ENCODE results near the gene TMEM63C. TPM values are rescaled to one million over a fixed set of nuclear protein-coding genes. Genes with fewer than 3 reads are reported as not detected.

Gene TMEM63C
- polyA plus RNA-seq, 1 donor (not counting 4 experiments of a cell fraction or from before 2014, with no cell fraction given), result 0.66 TPM

DNA sequence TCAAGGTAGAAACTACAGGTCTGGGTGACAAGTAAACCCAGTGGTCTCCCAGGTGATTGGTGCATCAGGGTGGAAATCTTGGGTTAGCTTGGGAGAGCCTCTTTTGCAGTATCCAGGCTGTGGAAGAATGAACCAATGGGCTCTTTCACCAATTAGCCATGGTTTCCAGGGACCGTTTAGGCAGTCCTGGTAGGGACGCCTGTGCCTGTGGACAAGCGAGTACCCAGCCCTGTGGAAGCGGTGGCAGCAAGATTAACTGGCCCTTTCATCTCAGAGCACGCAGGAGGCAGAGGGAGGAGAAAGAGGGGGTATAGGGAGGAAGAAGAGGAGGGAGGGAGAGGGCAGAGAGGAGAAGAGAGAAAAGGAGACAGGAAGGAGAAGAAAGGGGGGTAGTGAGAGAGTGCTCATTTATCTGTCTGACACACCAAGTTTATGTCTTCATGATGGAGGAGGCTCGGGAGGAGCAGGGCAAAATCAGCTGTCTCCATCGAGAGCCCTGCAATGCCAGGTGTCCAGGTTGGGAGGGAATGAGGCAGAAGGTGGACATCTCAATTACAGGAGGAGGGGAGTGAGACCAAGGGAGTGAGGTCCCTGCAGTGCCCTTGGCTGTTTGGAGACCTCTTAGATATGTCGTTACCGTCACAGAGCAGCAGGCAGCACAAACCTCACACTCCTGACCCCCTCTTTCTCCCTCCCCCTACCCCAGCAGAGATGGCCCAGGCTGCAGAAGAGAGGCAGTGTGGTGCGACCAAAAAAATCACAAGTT lies 35.4 kb upstream of the TMEM63C start:
- H3K79me2 ChIP-seq (ENCODE audit: control insufficient read depth, insufficient read depth, low read length), result no peaks in the 10 kb centered on the region
- no peaks in the 10 kb centered on the region for H3K9me3 ChIP-seq (ENCODE audit: control insufficient read depth, low read depth, low read length)
- dilution Hi-C loops (cut with MboI; ENCODE audit: extremely low pct_ligation_motif_present, low sequenced_read_pairs), result no loop called here
- H3K9me1 ChIP-seq (ENCODE audit: control insufficient read depth, extremely low read depth, insufficient read depth, low read length), result no peaks in the 10 kb centered on the region
- peaks cover 54% of the 10 kb centered on the region for H3K27me3 ChIP-seq (ENCODE audit: control insufficient read depth, extremely low read depth, insufficient read depth, low read length)
- no peak for DNase-seq (ENCODE audit: low read depth, low spot score)
- H3K27ac ChIP-seq (ENCODE audit: control insufficient read depth, insufficient read depth, low read length), result no peak overlapping the region
- H3K9ac ChIP-seq (ENCODE audit: control insufficient read depth, extremely low read depth, insufficient read depth, low read length), result no peak overlapping the region
- no peak overlapping the region for H2AFZ ChIP-seq (ENCODE audit: control insufficient read depth, low read length)
- no peak overlapping the region for H3K4me2 ChIP-seq (ENCODE audit: control insufficient read depth, extremely low read depth, insufficient read depth, low read depth, low read length)
- FAIRE-seq, result no peak
- TF ChIP-seq, protein P1, sequence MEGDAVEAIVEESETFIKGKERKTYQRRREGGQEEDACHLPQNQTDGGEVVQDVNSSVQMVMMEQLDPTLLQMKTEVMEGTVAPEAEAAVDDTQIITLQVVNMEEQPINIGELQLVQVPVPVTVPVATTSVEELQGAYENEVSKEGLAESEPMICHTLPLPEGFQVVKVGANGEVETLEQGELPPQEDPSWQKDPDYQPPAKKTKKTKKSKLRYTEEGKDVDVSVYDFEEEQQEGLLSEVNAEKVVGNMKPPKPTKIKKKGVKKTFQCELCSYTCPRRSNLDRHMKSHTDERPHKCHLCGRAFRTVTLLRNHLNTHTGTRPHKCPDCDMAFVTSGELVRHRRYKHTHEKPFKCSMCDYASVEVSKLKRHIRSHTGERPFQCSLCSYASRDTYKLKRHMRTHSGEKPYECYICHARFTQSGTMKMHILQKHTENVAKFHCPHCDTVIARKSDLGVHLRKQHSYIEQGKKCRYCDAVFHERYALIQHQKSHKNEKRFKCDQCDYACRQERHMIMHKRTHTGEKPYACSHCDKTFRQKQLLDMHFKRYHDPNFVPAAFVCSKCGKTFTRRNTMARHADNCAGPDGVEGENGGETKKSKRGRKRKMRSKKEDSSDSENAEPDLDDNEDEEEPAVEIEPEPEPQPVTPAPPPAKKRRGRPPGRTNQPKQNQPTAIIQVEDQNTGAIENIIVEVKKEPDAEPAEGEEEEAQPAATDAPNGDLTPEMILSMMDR (optimal IDR thresholded peaks at IDR 0.05 in 1 of 3, IDR thresholded peaks at IDR 0.05 in 1 of 3, conservative IDR thresholded peaks at IDR 0.05 in 1 of 3; ENCODE audit: extremely low read depth in 1 of 3, insufficient read depth in 2 of 3, low read length in 3 of 3), result no peak
- TF ChIP-seq EZH2 (IDR thresholded peaks at IDR 0.05; ENCODE audit: low read length), result no peak
- H3K4me1 ChIP-seq (ENCODE audit: control insufficient read depth, extremely low read depth, insufficient read depth, low read length), result no peaks in the 10 kb centered on the region
- no peak overlapping the region for H3K4me3 ChIP-seq (ENCODE audit: control insufficient read depth in 2 of 3, extremely low read depth in 1 of 3, insufficient read depth in 2 of 3, low read depth in 1 of 3, low read length in 3 of 3)
- H4K20me1 ChIP-seq (ENCODE audit: control insufficient read depth, extremely low read depth, insufficient read depth, low read length), result no peaks in the 10 kb centered on the region
- no peaks in the 10 kb centered on the region for H3K36me3 ChIP-seq (ENCODE audit: control insufficient read depth in 2 of 2, extremely low read depth in 1 of 2, insufficient read depth in 2 of 2, low read length in 2 of 2)

DNA sequence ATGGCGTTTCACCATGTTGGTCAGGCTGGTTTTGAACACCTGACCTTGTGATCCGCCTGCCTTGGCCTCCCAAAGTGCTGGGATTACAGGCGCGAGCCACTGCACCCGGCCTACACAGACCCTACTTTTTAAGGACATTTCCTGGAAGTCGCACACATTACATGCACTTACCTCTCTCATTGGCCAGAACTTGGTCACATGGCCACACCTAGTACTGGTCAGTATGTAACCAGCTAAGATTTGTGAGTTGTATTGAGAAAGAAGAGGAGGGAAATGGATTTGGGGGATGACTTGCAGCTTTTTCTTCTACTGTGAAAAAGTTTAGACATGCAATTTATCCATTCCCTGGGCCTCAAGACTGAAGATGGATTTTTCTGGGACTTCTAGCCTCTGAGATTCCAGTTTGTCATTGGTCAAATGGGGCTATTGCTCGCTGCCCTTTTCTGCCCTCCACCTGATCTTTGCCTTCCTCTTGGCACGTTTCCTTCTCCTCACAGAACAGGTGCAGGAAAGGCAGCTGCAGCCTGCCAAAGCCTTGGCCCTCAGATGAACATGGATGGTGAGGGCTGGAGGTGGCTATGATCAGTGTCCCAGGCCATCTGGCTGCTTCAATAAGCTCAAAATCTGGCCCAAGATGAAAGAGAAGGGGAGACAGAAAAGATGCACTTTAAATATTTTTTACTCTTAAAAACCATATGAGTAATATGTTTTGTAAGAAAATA lies 32.9 kb upstream of the TMEM63C start:
- no peak overlapping the region for H2AFZ ChIP-seq (ENCODE audit: control insufficient read depth, low read length)
- H3K27me3 ChIP-seq (ENCODE audit: control insufficient read depth, extremely low read depth, insufficient read depth, low read length), result peaks cover 36% of the 10 kb centered on the region
- no peaks in the 10 kb centered on the region for H3K79me2 ChIP-seq (ENCODE audit: control insufficient read depth, insufficient read depth, low read length)
- dilution Hi-C loops (cut with MboI; ENCODE audit: extremely low pct_ligation_motif_present, low sequenced_read_pairs), result no loop called here
- no peak overlapping the region for H3K27ac ChIP-seq (ENCODE audit: control insufficient read depth, insufficient read depth, low read length)
- no peaks in the 10 kb centered on the region for H3K4me1 ChIP-seq (ENCODE audit: control insufficient read depth, extremely low read depth, insufficient read depth, low read length)
- TF ChIP-seq EZH2 (IDR thresholded peaks at IDR 0.05; ENCODE audit: low read length), result no peak
- TF ChIP-seq, protein P1 (optimal IDR thresholded peaks at IDR 0.05 in 1 of 3, IDR thresholded peaks at IDR 0.05 in 1 of 3, conservative IDR thresholded peaks at IDR 0.05 in 1 of 3; ENCODE audit: extremely low read depth in 1 of 3, insufficient read depth in 2 of 3, low read length in 3 of 3), result no peak
- DNase-seq (ENCODE audit: low read depth, low spot score) (no peak), FAIRE-seq (no peak)
- H3K9me3 ChIP-seq (ENCODE audit: control insufficient read depth, low read depth, low read length), result no peaks in the 10 kb centered on the region
- no peaks in the 10 kb centered on the region for H3K9me1 ChIP-seq (ENCODE audit: control insufficient read depth, extremely low read depth, insufficient read depth, low read length)
- H3K9ac ChIP-seq (ENCODE audit: control insufficient read depth, extremely low read depth, insufficient read depth, low read length), result no peak overlapping the region
- no peak overlapping the region for H3K4me2 ChIP-seq (ENCODE audit: control insufficient read depth, extremely low read depth, insufficient read depth, low read depth, low read length)
- no peak overlapping the region for H3K4me3 ChIP-seq (ENCODE audit: control insufficient read depth in 2 of 3, extremely low read depth in 1 of 3, insufficient read depth in 2 of 3, low read depth in 1 of 3, low read length in 3 of 3)
- no peaks in the 10 kb centered on the region for H3K36me3 ChIP-seq (ENCODE audit: control insufficient read depth in 2 of 2, extremely low read depth in 1 of 2, insufficient read depth in 2 of 2, low read length in 2 of 2)
- no peaks in the 10 kb centered on the region for H4K20me1 ChIP-seq (ENCODE audit: control insufficient read depth, extremely low read depth, insufficient read depth, low read length)
